ENCODE measurements around the gene MAK.
"Not testable (repeated sequence)": the region's sequence is repeated elsewhere in the genome, so short reads cannot be mapped to it uniquely, and the experiment has no call there.

MAK gene

GRCh38 chr6:10837995-10838793 is at the start of gene MAK:
MAK (minus strand) TSS chr6:10838539; CDS start chr6:10830648, 7,891 bp downstream.
- DNase-seq (ENCODE audit: low read depth), result peak; percentile 74

- DNase-seq (ENCODE audit: low read depth), result no peak
These were observed 48.6 kb upstream of the MAK start, which contains the start of gene SYCP2L for GRCh38 chr6:10886691-10887502. SYCP2L (plus strand) TSS chr6:10887052; CDS start chr6:10887127, 75 bp downstream.

GRCh38 chr6:10886365-10886690 is 48.0 kb upstream of the MAK start:
- not testable (repeated sequence) for DNase-seq (ENCODE audit: low read depth)

GRCh38 chr6:10884245-10884972 is 46.1 kb upstream of the MAK start:
- DNase-seq (ENCODE audit: low read depth), result no peak

GRCh38 chr6:10883312-10884244 is 45.2 kb upstream of the MAK start:
- no peak for DNase-seq (ENCODE audit: low read depth)

- no peak for DNase-seq (ENCODE audit: low read depth)
These were observed 44.4 kb upstream of the MAK start for GRCh38 chr6:10882657-10883171.

GRCh38 chr6:10882253-10882630 is 43.9 kb upstream of the MAK start:
- DNase-seq (ENCODE audit: low read depth), result not testable (repeated sequence)

- no peak for DNase-seq (ENCODE audit: low read depth)
These were observed 42.0 kb upstream of the MAK start for GRCh38 chr6:10880366-10880765.

- DNase-seq (ENCODE audit: low read depth), result no peak
These were observed 39.5 kb upstream of the MAK start for GRCh38 chr6:10877871-10878270.

GRCh38 chr6:10877012-10877411 is 38.7 kb upstream of the MAK start:
- DNase-seq (ENCODE audit: low read depth), result no peak

- no peak for DNase-seq (ENCODE audit: low read depth)
These were observed 36.7 kb upstream of the MAK start for GRCh38 chr6:10875026-10875425.

GRCh38 chr6:10874207-10874606 is 35.9 kb upstream of the MAK start:
- DNase-seq (ENCODE audit: low read depth), result no peak

GRCh38 chr6:10873374-10873773 is 35.0 kb upstream of the MAK start:
- no peak for DNase-seq (ENCODE audit: low read depth)

- no peak for DNase-seq (ENCODE audit: low read depth)
These were observed 29.6 kb upstream of the MAK start for GRCh38 chr6:10867952-10868351.

- not testable (repeated sequence) for DNase-seq (ENCODE audit: low read depth)
These were observed 28.4 kb upstream of the MAK start for GRCh38 chr6:10866709-10867108.

- not testable (repeated sequence) for DNase-seq (ENCODE audit: low read depth)
These were observed 24.7 kb upstream of the MAK start for GRCh38 chr6:10863031-10863430.

- no peak for DNase-seq (ENCODE audit: low read depth)
These were observed 24.0 kb upstream of the MAK start for GRCh38 chr6:10862361-10862760.

GRCh38 chr6:10861086-10861485 is 22.7 kb upstream of the MAK start:
- no peak for DNase-seq (ENCODE audit: low read depth)

GRCh38 chr6:10857259-10857658 is 18.9 kb upstream of the MAK start:
- DNase-seq (ENCODE audit: low read depth), result no peak

- DNase-seq (ENCODE audit: low read depth), result no peak
These were observed 16.7 kb upstream of the MAK start for GRCh38 chr6:10854922-10855632.

Measured in T-helper 22 cell (primary cell).